NB4 (cell line): ENCODE results near the gene RRAD.

Source experiments
- DNase-seq: peaks from one replicate; pipeline ENCODE4 v3.0.0; 2010; ENCODE audit warnings: low read depth
- H3K4me3 ChIP-seq: one replicate; pipeline ENCODE4 v1.5.1; 2011; ENCODE audit warnings: mild to moderate bottlenecking, low read depth, low read length, moderate library complexity
- CTCF ChIP-seq: IDR thresholded peaks from one replicate; pipeline ENCODE4 v1.5.1; 2012; ENCODE audit warnings: low read depth, low read length
- MAX ChIP-seq: IDR thresholded peaks from 2 replicates; pipeline ENCODE4 v1.6.1; 2011; ENCODE audit warnings: low read depth, low read length
- MYC ChIP-seq: IDR thresholded peaks from 2 replicates; pipeline ENCODE4 v1.6.1; 2011; ENCODE audit warnings: low read depth, low read length
- POLR2A ChIP-seq: IDR thresholded peaks from 2 replicates; pipeline ENCODE4 v1.6.1; 2011; ENCODE audit warnings: mild to moderate bottlenecking; ENCODE audit not compliant: insufficient read length; ENCODE audit errors: extremely low read depth

The RRAD gene

GRCh38 chr16:66872559-66872942 lies 52.8 kb downstream of the RRAD start:
- TF ChIP-seq CTCF (no peak), MYC (no peak), POLR2A (no peak), MAX (no peak)
- peak; percentile 75 for DNase-seq
- H3K4me3 ChIP-seq: peak overlapping the region; percentile 63

GRCh38 chr16:66871840-66872239 lies 53.5 kb downstream of the RRAD start:
- DNase-seq: no peak
- H3K4me3 ChIP-seq: no peak overlapping the region
- TF ChIP-seq POLR2A (no peak), CTCF (no peak), MYC (no peak), MAX (no peak)
